HG02943 (cell line): ENCODE measurements around the gene SLX4IP.

Source experiments
- ATAC-seq: cut with Tn5 transposase; IDR thresholded peaks from one replicate; pipeline ENCODE4 v1.9.1; 2021; ENCODE audit warnings: mild to moderate bottlenecking, low read depth, moderate library complexity; ENCODE audit not compliant: unreplicated experiment

The SLX4IP gene

GRCh38 chr20:10618611-10619245 lies 183.6 kb downstream of the SLX4IP start:
- no peak for ATAC-seq

- ATAC-seq = no peak
These were observed 184.3 kb downstream of the SLX4IP start for GRCh38 chr20:10619427-10619826.

GRCh38 chr20:10621149-10621548 lies 186.0 kb downstream of the SLX4IP start:
- no peak for ATAC-seq

- ATAC-seq = no peak
These were observed 187.7 kb downstream of the SLX4IP start for GRCh38 chr20:10622657-10623418.

GRCh38 chr20:10625641-10626040 lies 190.5 kb downstream of the SLX4IP start:
- no peak for ATAC-seq

GRCh38 chr20:10626896-10627295 lies 191.8 kb downstream of the SLX4IP start:
- no peak for ATAC-seq

- no peak for ATAC-seq
These were observed 195.0 kb downstream of the SLX4IP start for GRCh38 chr20:10629946-10630650.

- no peak for ATAC-seq
These were observed 196.0 kb downstream of the SLX4IP start for GRCh38 chr20:10631126-10631525.

GRCh38 chr20:10632721-10633509 lies 197.8 kb downstream of the SLX4IP start:
- ATAC-seq = no peak

GRCh38 chr20:10633718-10634117 lies 198.6 kb downstream of the SLX4IP start:
- ATAC-seq = no peak

GRCh38 chr20:10634211-10634610 lies 199.1 kb downstream of the SLX4IP start:
- no peak for ATAC-seq

GRCh38 chr20:10634683-10635411 lies 199.7 kb downstream of the SLX4IP start:
- no peak for ATAC-seq

GRCh38 chr20:10635476-10636208 lies 200.5 kb downstream of the SLX4IP start:
- no peak for ATAC-seq

- ATAC-seq = no peak
These were observed 201.3 kb downstream of the SLX4IP start for GRCh38 chr20:10636326-10636818.

- ATAC-seq = no peak
These were observed 202.0 kb downstream of the SLX4IP start for GRCh38 chr20:10637031-10637559.

GRCh38 chr20:10637563-10637962 lies 202.5 kb downstream of the SLX4IP start:
- no peak for ATAC-seq

- no peak for ATAC-seq
These were observed 204.1 kb downstream of the SLX4IP start for GRCh38 chr20:10639077-10639736.

GRCh38 chr20:10639737-10640556 lies 204.8 kb downstream of the SLX4IP start:
- ATAC-seq = no peak
